HG03457 (cell line): Measurements from ENCODE around the gene SLC25A38.

ENCODE experiments used
- ATAC-seq: cut with Tn5 transposase; IDR thresholded peaks from one replicate; pipeline ENCODE4 v1.9.1; 2021; ENCODE audit warnings: moderate number of reproducible peaks; ENCODE audit not compliant: unreplicated experiment

SLC25A38 gene

DNA sequence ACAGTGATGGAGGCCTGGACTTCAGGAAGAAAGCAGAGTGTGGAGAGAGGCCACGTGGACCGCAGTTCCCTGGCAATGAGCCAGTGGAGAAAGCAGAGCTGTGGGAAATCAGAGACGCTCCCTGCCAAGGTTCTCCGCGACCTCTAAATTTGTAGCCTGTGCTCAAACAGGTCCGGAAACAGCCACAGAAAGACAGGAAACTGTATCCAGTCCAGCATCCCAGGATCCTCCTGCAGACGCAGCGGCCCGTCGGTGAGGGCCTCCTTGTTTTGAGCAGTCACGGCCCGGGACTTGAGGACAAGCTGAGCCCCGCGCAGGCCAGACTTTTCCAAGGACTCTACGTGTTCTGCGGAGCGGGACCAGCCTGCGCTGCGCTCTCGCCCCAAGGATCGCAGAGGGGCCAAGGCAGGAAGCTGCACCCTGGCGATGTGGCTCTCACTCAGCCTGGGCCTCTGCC lies 45.6 kb downstream of the SLC25A38 start:
- ATAC-seq, result no peak

DNA sequence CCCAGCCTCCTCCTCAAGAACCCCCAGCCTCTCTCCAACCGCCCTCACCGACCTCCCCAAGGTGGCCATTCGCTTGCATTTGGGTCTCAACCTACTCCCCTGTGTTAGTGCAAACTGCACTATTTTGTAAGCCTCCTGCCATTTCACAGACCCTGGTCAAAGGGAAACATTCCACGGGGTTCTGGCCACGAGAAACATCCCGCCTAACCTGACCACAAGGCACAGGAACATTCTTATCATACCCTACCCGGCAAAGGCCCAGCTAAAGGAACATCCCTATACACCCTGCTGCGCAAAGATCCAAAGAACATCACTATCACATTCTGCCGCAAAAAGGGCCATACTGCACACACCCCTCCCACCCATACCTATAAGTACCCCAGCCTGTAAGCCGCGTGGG lies 46.3 kb downstream of the SLC25A38 start:
- ATAC-seq, result no peak

DNA sequence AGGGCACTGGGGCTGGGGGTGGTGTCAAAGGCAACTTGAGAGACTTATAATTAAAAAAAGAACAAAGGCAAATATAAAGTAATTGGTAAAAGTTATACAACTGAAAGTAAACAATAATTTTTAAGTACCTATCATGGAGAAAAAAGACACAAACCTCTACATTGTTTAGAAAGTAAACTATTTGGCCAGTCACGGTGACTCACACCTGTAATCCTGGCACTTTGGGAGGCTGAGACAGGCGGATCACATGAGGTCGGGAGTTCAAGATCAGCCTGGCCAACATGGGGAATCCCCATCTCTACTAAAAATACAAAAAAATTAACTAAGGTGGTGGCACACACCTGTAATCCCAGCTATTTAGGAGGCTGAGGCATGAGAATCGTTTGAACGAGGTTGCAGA lies 49.2 kb downstream of the SLC25A38 start:
- ATAC-seq, result no peak

DNA sequence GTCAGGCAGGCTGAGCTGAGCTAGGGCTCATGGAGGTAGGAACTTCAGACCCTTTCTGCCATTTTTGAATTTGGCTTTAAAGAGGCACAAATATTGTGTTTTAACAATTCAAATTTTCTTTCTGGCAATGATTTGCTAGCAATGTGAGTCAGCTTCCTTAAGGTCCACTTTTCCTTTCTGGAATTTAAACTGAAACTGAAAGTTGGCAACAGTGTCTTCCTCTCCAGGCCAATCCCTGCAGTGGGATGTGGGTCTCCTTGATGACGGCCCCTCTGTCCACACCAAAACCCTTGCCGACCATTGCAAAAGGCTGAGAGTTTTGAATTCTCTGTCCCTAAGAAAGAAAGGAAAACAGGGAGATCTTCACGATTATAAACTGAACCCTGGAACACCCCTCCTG lies 50.5 kb downstream of the SLC25A38 start:
- ATAC-seq, result no peak

DNA sequence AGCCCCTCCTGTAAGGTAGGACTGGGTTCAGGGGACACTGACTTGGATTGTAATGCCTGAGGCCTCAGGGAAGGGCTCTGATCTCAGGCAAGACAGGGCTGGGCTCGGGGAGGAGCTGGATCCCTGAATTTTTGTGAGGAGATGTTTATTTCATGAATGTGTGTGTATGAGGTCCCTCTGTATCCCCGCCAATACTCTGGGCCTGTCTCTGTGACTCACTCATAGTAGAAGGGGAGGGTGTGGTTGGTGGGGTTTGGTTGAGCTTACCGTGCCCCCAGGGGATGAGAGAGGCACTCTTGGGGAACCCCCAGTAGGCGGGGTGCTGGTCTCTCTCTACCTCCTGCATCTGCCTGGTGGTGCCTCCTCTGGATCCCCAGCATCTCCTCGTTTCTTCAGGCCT lies 51.4 kb downstream of the SLC25A38 start:
- no peak for ATAC-seq

DNA sequence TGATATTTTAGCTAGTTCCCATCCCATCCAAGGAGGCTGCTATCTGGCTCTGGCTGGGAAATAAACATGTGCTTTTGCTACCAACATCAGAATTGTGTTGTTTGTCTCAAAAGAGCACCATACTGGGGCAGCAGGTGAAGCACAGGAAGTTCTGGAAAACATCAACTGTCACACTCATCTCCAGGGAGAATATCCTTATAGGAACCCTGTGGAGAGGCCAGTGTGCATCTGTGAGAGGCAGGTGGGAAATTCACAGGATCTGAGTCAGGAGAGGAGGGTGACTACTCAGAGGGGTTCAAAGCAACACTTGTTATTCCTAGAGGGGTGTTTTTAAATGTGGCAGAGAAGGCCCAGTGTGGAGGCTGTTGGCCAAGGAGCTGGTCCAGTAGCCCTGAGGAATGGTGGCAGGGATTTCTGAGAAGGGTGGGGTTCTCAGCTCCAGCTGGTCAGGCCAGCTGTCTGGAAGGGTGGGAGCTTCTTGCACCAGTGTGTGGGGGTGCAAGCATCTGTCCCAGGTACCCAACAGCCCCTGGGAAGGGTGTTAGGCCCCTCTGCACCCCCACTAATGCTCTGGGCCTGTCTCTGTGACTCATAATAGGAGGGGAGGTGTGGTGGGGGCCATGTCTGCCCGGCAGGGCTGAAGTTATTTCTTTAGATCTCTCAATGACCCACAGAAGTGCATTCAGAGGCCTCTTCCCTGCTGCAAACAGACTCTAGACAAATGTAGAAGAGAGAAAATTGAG lies 52.0 kb downstream of the SLC25A38 start:
- no peak for ATAC-seq

DNA sequence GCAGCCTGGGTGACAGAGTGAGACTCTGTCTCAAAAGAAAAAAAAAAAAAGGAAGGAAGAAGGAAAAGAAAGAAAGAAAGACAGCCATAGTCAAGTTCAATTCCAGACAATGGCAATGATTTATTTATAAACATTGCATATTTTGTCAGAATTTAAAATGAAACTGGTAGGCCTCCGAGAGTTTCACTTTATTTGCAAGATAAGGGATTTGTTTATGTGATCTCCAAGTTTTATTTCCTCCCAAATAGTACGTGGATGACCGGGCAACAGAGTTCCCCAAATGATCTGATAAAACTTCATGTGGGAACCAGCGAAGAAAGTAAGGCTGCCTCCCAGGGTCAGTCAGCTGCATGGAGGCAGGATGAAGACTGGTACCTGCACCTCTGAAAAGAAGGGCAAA lies 55.7 kb downstream of the SLC25A38 start:
- no peak for ATAC-seq

DNA sequence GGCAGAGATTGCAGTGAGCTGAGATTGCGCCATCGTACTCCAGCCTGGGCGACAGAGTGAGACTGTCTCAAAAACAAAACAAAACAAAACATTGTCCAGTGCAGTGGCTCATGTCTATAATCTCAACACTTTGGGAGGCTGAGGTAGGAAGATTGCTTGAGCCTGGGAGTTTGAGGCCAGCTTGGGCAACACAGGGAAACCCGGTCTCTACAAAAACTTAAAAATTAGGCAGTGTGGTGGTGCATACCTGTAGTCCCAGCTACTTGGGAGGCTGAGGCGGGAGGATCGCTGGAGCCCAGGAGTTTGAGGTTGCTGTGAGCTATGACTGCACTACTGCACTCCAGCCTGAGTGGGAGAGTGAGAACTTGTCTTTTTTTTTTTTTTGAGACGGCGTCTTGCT lies 57.1 kb downstream of the SLC25A38 start:
- no peak for ATAC-seq

DNA sequence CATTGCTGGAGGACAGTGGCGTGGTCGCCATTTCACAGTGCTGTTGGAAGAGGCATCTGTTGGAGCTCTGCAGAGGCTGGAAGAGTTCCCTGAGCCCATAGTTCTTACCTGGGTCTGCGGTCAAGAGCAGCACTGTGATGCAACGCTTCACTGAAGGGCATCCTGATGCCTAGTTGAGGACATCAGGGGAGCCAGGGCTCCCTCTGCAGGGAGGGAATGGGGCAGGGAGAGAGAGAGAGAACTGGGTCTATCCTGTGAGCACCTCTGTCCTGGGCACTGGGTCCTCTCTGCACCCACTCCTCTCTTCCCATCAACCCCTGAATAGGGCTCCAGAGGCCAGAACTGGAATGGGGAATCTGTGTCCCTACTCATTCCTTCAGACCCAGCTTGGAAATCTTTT lies 60.4 kb downstream of the SLC25A38 start:
- no peak for ATAC-seq

DNA sequence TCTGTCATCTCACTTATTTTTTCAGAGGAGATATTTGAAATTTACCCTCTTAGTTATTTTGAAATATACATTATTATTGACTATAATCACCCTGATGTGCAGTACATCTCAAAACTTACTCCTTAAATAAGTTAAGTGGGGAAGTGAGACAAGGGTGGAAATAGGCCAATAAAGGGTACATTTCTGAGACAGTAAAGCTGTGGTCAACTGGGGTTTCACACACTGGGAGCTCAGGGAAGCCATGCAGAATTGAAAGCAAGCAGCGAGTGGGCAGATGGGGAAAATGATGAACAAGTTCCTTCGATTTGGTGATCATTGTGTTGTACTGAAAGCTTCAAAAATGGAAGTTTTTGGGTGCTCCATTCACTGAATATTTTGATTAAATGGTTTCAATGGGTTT lies 62.8 kb downstream of the SLC25A38 start:
- ATAC-seq, result no peak

DNA sequence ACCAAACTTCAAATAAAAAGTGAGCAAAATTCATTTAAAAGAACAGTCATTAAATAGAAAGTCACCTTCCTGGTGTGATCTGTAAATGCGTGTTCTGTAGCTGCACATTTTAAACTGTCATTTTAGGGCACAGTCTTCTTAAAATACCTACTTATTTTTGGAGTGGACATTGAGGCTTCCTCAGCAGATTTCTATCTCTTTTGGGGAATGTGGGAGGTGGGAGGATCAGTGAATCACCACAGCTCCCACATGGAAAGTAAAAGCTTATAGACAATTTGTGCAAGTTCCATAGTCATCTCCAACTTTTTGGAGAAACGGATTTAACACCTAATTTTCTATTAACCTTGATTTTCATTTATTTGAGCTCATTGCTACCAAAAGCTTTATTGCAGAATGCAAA lies 63.3 kb downstream of the SLC25A38 start:
- no peak for ATAC-seq
